GM18907 (cell line): Measurements from ENCODE around the gene GRPEL2.

ENCODE experiments used
- ATAC-seq: cut with Tn5 transposase; IDR thresholded peaks from one replicate; pipeline ENCODE4 v1.9.1; 2021; ENCODE audit warnings: mild to moderate bottlenecking, moderate library complexity; ENCODE audit not compliant: unreplicated experiment

GRPEL2 gene

DNA sequence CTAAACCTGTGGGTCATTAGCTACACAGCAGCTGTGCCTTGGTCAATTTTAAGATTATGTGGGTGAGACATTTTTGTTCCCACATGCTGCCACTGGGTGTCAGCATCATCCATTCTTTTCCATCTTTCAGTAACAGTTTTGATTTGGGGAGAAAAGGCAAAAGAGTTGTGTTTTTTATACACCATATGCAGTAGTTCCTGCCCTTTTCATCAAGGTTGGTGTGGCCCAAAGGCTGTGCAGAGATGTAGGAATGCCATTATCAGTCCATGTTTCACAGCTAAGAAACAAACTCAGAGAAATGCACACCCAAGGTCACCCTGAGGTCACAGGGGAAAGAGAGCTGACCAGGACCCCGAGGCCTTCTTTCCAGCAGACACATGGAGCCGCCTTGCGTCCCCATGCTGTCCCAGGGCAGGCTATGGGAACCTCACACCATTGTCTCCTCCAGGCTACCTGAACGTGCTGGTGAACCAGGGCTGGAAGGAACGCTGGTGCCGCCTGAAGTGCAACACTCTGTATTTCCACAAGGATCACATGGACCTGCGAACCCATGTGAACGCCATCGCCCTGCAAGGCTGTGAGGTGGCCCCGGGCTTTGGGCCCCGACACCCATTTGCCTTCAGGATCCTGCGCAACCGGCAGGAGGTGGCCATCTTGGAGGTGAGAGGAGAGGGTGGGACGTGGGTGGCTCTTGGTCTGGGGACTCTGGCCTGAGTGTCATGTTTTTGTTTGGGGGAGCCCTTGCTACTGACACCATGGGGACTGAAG lies 27.8 kb upstream of the GRPEL2 start:
- peak; percentile 68 for ATAC-seq

DNA sequence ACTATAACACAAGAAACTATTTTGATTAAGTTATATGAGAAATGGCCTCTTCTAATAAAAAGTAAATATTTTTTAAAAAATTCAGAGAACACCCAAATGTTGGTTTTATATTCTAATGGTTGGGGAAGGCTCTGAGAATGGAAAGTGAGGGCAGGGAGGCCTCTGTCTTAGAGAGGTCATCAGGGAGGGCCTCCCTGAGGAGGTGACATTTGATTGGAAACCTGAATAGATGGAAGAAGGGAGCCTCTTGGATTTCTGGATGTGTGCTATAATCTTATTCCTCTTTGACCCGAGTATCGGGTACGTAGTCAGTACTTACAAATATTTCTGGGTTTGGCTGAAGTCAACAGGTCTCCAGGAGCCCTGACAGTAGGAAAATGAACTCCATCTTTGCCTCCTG lies 26.1 kb upstream of the GRPEL2 start:
- no peak for ATAC-seq

DNA sequence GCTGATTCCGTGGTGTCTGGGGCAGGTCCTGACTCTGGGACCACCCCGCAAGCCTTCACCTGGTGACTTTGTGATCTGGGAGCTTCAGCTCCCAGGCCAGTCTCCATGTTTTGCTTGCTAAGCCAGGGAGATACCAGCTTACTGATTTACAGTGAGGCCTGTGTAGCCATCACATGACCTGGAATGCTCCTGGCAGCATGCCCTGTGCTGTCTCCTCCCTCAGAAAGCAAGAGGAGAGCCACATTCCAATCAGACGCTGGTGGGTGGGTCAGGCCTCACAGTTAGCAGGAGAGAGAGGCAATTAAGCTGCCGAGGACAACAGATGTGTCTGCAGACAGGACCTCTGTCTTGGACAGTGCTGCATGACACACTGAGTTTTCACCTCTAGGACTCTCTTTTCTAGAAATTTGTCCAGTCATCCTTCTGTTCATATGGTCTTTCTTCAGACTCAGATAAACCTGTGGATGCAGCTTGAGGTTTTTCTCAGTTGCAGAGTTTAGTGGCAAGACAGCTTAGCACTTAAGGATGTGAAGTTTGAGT lies 24.4 kb upstream of the GRPEL2 start:
- ATAC-seq = no peak

DNA sequence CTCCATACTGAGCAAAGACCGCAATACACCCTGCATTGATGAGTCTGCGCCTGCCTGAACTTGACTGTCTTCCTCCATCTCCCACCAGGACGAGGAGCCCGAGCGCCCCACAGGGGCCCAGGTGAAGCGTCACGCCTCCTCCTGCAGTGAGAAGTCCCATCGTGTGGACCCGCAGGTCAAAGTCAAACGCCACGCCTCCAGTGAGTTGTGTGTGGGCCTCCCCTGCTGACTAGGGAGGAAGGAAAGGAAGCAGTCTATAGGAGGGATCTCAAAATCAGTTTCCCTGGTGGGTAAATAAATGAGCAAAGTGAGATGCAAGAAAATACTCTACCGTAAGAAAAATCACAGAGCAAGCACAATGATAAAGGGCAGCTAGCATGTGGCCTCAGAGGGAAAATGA lies 22.8 kb upstream of the GRPEL2 start:
- ATAC-seq = no peak

DNA sequence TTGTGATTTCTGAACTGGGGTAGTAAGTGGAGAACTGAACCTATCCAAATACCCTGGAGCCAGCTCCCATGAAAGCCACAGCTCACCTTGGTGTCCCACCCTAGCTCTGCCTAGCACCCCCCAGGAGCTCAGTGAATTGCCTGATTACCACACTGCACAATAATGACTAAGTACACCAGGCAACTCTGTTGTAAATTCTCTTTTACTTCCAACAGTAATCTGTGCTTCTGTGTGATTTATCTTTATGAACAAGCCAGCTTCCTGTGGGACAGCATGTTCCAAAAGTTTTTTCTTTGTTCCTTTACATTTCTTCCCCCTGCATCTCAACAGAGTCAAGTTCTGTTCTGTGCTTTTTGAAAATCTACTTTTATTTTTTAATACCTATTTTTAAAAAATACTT lies 22.1 kb upstream of the GRPEL2 start:
- no peak for ATAC-seq

DNA sequence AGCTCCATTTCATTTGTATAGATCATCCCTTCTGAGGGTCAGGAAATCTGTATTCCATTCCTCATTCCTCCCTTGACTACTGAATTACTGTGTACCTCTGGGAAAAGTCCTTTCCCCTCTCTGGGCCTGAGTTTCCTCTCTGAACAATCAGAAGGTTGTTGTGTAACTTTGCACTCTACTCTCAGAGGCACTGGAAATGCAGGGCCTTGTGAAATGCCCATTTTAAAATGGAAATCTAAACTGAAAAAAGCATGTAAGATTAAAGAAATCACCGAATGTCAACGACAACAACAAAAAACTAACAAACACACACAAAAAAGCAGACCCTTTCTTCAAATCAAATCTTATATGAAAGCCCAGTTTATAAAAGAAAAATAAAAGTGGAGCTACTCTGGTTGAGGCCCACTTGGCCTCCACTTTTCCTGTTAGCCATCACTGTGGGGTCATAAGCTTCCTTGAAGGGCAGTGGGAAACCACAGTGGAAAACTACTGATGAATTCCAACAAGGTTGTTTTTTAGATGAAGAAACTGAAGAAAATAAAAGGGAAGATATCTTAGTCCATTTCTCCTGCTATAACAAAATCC lies 21.6 kb upstream of the GRPEL2 start:
- ATAC-seq = no peak

DNA sequence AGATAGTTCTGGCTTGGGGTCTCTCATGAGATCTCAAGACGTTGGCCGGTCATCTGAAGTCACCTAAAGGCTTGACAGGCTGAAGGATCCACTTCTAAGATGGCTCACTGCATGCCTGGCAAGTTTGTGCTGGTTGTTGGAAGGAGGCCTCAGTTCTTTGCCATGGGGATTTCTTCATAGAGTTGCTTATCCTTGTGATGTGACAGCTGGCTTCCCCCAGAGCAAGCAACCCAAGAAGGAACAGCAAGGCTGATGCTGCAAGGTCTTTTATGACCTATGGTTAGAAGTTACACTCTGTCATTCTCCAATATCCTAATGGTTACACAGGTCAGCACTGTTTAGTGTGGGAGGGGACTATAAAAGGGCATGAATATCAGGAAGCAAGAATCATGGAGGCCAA lies 20.7 kb upstream of the GRPEL2 start:
- ATAC-seq = no peak

DNA sequence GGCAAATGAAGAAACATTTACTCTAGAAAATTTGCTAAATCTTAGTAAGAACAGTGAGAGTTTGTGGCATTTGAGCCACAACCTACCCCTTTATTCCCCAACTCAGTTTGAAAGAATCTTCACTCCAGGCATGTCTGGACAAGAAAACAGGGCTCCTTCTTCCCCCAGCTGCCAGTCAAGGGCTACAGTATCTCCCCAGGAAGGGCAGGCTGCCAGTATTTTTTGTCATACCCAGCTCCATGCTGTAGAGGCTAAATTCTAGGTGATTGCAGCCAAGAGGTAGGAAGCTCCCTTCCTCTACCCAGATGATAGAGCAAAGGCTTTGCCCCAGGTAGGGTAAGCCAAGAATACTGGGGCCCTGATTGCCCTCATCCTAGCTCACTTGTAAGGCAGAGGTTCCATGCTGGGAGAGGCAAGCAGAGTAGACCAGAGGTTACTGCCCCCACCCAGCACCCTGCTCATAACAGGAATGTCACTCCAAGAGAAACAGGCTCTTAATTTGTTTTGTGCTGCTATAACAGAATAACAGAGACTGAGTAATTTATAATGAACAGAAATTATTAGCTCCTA lies 20.0 kb upstream of the GRPEL2 start:
- ATAC-seq = no peak

DNA sequence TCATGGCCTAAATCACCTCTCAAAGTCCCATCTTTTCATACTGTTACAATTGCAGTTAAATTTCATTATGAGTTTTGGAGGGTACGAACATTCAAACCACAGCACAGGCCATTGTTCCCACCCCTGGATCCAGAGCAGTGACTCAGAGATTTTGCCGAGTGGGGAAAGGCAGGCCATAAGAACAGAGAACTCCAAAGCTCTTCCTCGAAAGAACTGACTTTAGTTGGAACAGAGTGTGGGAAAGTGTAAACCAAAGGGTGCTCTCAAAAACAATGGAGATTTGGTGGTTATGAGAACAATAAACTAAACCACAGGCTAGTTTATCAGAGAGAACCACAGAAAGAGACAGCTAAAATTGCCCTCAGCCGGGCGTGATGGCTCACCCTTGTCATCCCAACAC lies 19.4 kb upstream of the GRPEL2 start:
- ATAC-seq = no peak

DNA sequence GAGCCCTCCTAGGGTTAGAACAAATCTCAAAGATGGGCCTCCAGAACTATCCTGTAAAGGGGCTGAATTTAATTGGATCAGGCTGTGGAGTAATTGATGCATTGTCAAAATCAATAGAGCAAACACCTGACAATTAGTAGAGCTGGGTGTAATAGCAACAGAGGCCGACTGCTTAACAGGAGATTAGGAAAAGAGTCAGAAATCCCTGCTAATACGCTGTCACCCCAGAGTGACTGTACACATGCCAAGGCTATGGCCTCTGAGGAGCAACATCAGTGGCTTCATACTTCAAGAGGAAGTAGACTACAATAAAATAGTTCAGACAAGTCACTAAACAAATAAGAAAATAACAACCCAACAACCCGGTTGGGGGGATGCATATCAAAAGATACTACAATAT lies 18.7 kb upstream of the GRPEL2 start:
- no peak for ATAC-seq

DNA sequence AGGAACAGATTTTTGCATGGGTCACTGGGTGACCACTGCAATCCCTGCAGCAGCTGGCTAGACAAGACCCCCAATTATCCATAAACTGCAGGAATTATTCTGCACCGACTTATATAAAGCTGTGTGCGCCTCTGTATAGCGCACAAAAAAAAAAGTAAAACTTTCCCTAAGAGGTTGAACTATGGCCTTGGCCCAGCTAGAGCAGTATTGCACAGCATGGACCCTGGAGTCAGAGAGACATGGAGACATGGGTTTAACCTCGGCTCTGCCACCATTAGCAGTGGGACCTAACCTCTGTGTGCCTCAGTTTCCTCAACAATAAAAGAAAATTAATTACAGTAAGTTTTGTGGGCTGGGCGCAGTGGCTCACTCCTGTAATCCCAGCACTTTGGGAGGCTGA lies 17.1 kb upstream of the GRPEL2 start:
- ATAC-seq = no peak

DNA sequence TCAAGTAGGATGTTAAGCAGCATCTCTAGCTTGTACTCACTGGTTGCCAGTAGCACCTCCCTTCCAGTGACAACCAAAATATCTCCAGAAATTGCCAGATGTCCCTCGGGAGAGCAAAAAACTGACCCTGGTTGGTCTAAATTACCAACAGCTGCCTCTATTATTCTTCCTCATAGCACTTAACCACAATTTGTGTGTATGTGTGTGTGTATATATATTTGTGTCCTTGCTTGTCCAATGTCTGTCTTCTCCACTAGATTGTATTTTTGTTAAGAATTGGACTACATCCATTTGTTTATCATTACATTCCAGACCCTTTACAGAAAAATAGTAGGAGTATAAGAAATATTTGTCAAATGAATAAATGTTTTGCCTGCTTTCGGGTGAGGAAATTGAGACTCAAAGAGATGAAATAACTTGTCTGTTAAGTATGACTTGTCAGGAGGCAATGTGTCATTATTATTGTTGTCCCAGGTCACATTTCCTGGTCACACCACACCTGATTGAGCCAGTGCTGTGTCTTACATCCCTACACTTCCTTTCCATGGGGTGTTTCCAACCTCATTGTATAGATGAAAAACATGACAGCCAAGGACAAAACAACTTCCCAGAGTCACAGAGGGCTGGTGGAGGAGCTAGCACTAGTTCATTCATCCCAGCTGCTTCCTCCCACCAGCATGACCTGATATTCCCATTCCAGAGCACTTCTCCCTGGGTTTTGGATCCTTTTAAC lies 11.4 kb upstream of the GRPEL2 start:
- no peak for ATAC-seq

DNA sequence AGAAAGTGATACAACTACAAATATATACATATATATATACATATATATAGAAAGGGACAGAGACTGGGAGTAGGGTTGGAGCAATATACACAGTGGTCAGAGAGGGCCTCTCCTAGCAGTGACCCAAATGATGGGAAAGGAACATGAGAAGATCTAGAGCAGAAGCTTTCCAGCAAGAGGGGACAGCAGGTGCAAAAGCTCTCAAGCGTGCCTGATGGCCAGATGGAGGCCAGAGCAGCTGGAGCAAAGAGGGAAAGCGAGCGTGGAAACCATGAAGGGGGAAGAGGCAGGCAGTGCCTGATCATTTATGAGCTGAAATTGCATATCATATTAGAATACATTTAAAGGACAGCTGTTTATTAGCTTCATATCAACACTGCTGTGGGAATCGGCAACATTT lies 7.6 kb upstream of the GRPEL2 start:
- no peak for ATAC-seq

DNA sequence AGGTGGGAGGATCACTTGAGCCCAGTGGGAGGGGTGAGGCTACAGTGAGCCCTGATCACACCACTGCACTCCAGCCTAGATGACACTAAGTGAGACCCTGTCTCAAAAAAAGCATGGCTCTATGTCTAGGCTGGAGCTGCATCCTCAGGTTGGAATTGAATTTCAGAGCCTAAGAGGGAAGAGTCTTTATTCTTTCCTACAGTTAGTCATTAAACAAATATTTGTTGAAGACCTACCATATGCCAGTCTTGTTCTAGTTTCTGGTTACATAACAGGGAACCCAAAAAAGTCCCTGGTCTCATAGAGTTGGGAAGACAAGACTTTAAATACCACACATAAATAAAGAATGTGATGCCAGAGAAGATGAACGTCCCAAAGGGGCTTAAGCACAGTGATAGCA lies 6.9 kb upstream of the GRPEL2 start:
- no peak for ATAC-seq

DNA sequence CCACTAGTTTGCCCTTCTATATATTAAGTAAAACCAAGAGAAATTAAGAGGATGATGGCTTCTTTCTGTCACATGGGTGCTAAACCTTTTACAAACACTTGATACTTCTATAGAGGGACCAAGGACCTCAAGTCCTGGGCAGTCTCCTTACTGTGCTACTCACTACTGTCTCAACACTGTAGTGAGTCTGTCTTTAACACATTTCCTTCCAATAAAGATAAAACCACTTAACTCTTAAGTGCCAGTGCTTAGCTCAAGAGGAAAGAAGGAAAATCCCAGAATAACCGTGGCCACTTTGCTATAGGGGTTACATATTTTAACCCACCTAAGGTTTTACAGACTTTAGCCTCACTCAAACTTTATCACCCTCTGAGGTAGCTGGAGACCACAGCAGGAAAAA lies 4.4 kb upstream of the GRPEL2 start:
- ATAC-seq = no peak

DNA sequence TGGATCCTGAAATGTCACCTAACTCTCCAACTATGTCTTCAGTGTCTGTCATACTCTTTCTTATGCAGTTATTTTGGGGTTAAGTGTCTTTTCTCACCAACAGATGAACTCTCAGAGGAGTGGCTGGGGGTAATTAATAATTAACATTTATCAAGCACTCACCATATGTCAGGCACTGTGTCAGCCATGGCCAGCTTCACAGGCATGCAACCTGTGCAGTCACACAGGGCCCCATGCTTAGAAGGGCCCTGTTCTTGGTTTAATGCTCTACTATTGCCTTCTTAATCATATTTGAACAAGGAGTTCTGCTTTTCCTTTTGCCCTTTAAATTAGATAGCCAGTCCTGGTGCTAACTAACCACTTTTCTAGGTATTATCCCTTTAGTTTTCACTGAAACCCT lies 3.4 kb upstream of the GRPEL2 start:
- no peak for ATAC-seq

DNA sequence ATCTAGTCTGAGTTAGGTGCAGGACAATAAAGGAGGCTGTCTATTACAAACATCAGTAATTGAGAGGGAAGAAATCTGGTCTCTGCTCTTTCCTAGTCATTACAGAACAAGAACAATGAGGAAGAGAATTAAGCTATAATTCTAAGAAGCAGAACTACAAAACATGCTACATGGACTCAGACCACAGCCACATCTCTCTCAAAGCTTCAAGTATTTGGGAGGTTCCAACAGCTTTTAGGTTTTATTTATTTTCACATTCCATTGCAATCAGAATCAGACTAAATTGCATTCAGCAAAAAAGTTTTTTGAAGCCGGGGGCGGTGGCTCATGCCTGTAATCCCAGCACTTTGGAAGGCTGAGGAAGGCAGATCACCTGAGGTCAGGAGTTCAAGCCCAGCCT lies 1.1 kb upstream of the GRPEL2 start:
- no peak for ATAC-seq

DNA sequence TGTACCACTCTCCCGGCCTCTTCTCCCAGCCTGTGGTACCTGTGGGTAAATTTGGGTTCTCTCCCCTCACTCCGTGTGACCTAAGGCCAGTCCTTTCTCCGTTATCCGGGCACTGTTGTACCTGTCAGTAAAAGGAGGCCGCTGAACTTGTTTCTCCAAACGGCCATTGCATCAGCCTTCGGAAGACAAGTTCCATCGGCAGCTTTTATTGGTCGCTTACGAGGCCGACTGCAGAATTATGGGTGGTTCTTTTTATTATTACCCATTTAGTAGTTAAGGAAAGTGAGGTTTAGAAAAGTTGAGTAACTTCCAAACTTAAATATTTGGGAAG lies 558 bp downstream of the GRPEL2 start:
- ATAC-seq = peak; percentile 8

DNA sequence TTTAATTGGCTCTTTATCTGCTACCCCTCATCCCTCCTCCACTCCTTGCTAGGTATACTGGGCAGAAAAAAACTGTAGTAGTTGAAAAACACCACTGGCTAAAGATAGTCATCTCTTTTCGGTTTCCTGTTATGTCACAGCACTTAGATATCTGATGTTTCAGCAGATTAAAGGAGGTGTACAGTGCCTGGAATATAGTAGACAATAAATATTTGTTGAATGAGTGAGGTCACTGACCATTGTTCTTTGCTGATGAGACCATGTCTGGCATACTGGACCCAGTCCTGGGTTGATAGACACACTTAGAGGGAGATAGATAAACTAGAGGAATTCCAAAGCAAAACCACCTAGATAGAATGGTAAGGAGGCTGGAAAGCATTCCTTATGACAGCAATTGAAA lies 3.2 kb downstream of the GRPEL2 start:
- ATAC-seq = no peak

DNA sequence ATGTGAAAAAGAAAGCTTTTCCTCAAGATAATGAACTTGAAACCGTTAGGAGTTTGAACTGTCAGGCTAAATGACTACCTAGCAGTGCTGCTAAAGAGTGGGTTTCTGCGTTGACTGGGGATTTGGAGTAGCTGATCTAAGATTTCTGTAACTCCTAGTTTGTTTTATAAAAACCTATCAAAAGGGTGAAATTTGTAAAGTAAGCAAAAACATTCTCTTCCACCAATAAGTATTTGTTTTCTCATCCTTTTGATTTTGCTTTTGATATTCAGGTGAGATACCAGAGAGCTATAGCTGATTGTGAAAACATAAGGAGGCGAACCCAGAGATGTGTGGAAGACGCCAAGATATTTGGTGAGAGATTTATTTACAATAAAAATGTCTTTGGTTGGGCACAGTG lies 4.1 kb downstream of the GRPEL2 start:
- no peak for ATAC-seq

DNA sequence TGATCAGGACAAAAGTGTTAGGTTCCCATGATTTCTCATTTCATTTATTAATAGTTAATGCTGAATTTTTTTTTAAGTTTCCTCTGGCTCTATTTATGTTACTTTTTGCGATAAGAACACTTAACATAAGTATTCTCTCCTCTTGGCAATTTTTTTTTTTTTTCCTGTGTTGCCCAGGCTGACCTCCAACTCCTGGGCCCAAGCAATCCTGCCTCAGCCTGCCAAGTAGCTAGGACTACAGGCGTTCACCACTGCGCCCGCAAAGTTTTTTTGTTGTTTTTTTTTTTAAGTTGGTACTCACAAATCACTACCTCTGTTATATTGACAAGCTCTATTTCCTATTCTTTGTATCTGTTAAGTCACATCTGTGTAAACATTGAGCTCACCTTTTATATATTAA lies 6.9 kb downstream of the GRPEL2 start:
- no peak for ATAC-seq

DNA sequence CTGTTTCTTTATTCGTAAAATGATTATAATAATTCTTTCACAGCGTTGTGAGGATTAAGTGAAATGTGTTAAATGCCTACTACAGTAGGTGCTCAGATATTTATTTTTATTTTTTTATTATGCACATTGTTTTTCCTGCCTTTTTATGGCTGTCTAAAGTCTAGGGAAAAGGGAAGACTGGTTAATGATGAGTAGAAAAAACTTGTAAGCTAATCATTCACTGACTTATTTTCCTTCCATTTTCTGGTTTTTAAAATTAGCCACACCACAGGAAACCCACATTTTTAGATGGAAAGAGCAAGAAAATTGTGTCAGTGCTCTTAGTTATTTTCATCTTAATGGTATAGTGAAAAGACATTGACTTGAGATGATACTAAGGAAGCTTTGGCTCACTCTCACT lies 8.6 kb downstream of the GRPEL2 start:
- no peak for ATAC-seq
